Spleen (tissue), 11 donors: ENCODE data around the gene ZSCAN18. TPM values are rescaled to one million over a fixed set of nuclear protein-coding genes. Genes with fewer than 3 reads are reported as not detected.

Experiments used
- DNase-seq: peaks from one replicate; pipeline ENCODE4 v3.0.0-alpha.2; 2020
- H3K27ac ChIP-seq, 8 donors: fragments of 200-600 bp; sonication (generic) in 7 of 8; 1 replicate in 4 of 8; 2 replicates in 4 of 8; pipeline versions ENCODE4 v1.5.0 to v1.8.0; 2016 to 2021; ENCODE audit warnings: inconsistent platforms in 4 of 8, mild to moderate bottlenecking in 4 of 8, moderate library complexity in 1 of 8
- H3K27me3 ChIP-seq, 7 donors: fragments of 200-600 bp; sonication (generic) in 6 of 7; replicated peaks in 1 of 7; 1 replicate in 4 of 7; 2 replicates in 3 of 7; pipeline versions ENCODE4 v1.5.0 to v1.8.0; 2016 to 2021; ENCODE audit warnings: inconsistent platforms in 3 of 7, mild to moderate bottlenecking in 1 of 7
- H3K36me3 ChIP-seq, 6 donors: fragments of 200-600 bp; sonication (generic) in 5 of 6; 1 replicate in 4 of 6; 2 replicates in 2 of 6; pipeline versions ENCODE4 v1.5.0 to v1.8.0; 2016 to 2021; ENCODE audit warnings: inconsistent platforms in 2 of 6
- H3K4me1 ChIP-seq, 6 donors: fragments of 200-600 bp; sonication (generic) in 5 of 6; 1 replicate in 3 of 6; 2 replicates in 3 of 6; pipeline versions ENCODE4 v1.5.0 to v1.8.0; 2016 to 2021; ENCODE audit warnings: inconsistent platforms in 3 of 6
- H3K4me3 ChIP-seq, 8 donors: fragments of 200-600 bp; sonication (generic) in 7 of 8; 1 replicate in 4 of 8; 2 replicates in 4 of 8; pipeline versions ENCODE4 v1.5.0 to v1.8.0; 2016 to 2021; ENCODE audit warnings: inconsistent platforms in 4 of 8, mild to moderate bottlenecking in 4 of 8, moderate library complexity in 2 of 8
- H3K9me3 ChIP-seq, 8 donors: fragments of 200-600 bp; sonication (generic) in 7 of 8; 1 replicate in 4 of 8; 2 replicates in 4 of 8; pipeline versions ENCODE4 v1.5.0 to v1.8.0; 2016 to 2021; ENCODE audit warnings: inconsistent platforms in 4 of 8
- CTCF ChIP-seq, 11 experiments: fragments of 200-600 bp in 7 of 11; fragments of 450-650 bp in 4 of 11; sonication (generic) in 4 of 11; IDR thresholded peaks in 8 of 11; conservative IDR thresholded peaks in 3 of 11; 1 replicate in 7 of 11; 2 replicates in 4 of 11; pipeline versions ENCODE4 v1.4.0 to v1.8.0; 2016 to 2021; ENCODE audit warnings: antibody characterized with exemption in 11 of 11, inconsistent platforms in 4 of 11, mild to moderate bottlenecking in 1 of 11
- POLR2A ChIP-seq, 3 donors: fragments of 450-650 bp; IDR thresholded peaks; one replicate each; pipeline ENCODE4 v1.5.1; 2017; ENCODE audit warnings: antibody characterized with exemption in 3 of 3, mild to moderate bottlenecking in 1 of 3
- POLR2AphosphoS5 ChIP-seq, 3 donors: sonication (generic); formaldehyde crosslinking; IDR thresholded peaks; one replicate each; pipeline ENCODE4 v1.5.1; 2017; ENCODE audit warnings: antibody characterized with exemption in 3 of 3
- WGBS, 5 donors: extraction: QIAGEN DNeasy Blood & Tissue Kit in 3 of 5; methylation state at CpG; one replicate each; pipeline versions ENCODE4 v1.1.5 to v1.1.7; 2013 to 2018; 5-methylcytosine and 5-hydroxymethylcytosine counted together
- intact Hi-C: fragments of 100-400 bp; cut with DNase I; formaldehyde crosslinking; loops from one replicate; pipeline ENCODE4 v1.15.0; 2023; ENCODE audit warnings: low total_unique reads
- polyA plus RNA-seq, 3 donors: library from polyadenylated mRNA; stranded (reverse); fragments of 200-250 nt; gene quantifications; one replicate each; pipeline ENCODE4 v1.2.1, GENCODE V29; 2013
- total RNA-seq, 7 donors: library from RNA; depleted of rRNA in 3 of 7; stranded (reverse); fragments of >200 nt in 3 of 7; fragmentation: NEBNext Ultra II Directional in 4 of 7; extraction: Animal tissue kit (Norgen Biotek cat#: 25700) in 4 of 7; gene quantifications; one replicate each; pipeline versions ENCODE4 v1.1.0 to v1.2.1, GENCODE V29; 2016 to 2021
- donor health status: healthy with polysubstance abuse.
- donor health status: DM: no; HTN: no; CAD: no; lungs with moderate emphysema.
- donor health status: DM: no; HTN: no; CAD: no.
- donor health status: Bipolar disorder and iron deficiency.
- donor health status: healthy.
- donor health status: DM: no; HTN: no; CAD: no.
- donor health status: DM: yes; HTN: yes; CAD: no.

Gene ZSCAN18
- total and polyA plus RNA-seq, 10 donors, result 39.8 to 71.7 (median 57.2) TPM

- no peaks in the 10 kb centered on the region for H3K4me1 ChIP-seq
- WGBS, 5 donors, result 20 to 33% (median 23%) methylated on average over 8 of the region's 8 CpGs
- no peak overlapping the region for H3K4me3 ChIP-seq
- TF ChIP-seq CTCF (IDR thresholded peaks at IDR 0.05 in 8 of 11, conservative IDR thresholded peaks at IDR 0.05 in 3 of 11) (no peak), POLR2AphosphoS5 (IDR thresholded peaks at IDR 0.05) (no peak), POLR2A (IDR thresholded peaks at IDR 0.05) (no peak)
- no peak overlapping the region for H3K27ac ChIP-seq
- H3K9me3 ChIP-seq, result peaks cover 0 to 100% (median 89%) of the 10 kb centered on the region in 8 donors
- no peak for DNase-seq
- no peaks in the 10 kb centered on the region for H3K36me3 ChIP-seq
- intact Hi-C loops, result no loop called here
- H3K27me3 ChIP-seq, result peaks cover 0 to 52% (median 13%) of the 10 kb centered on the region in 7 donors
These were observed 59.3 kb downstream of the ZSCAN18 start for GRCh38 chr19:58038688-58039204.

- no peak for DNase-seq
These were observed 59.9 kb downstream of the ZSCAN18 start for GRCh38 chr19:58037927-58038687.

GRCh38 chr19:58035863-58036262 is 62.2 kb downstream of the ZSCAN18 start:
- WGBS, 5 donors, result 76 to 89% (median 77%) methylated on average over 8 of the region's 8 CpGs
- Histone ChIP-seq H3K27me3 (peaks cover 0 to 61% (median 19%) of the 10 kb centered on the region in 7 donors), H3K4me3 (no peak overlapping the region), H3K4me1 (peaks cover 0 to 6% (median 0%) of the 10 kb centered on the region in 6 donors), H3K9me3 (peaks cover 0 to 99% (median 79%) of the 10 kb centered on the region in 8 donors), H3K36me3 (no peaks in the 10 kb centered on the region), H3K27ac (no peak overlapping the region)
- DNase-seq, result no peak
- intact Hi-C loops, result no loop called here
- no peak for TF ChIP-seq POLR2A (IDR thresholded peaks at IDR 0.05)
- no peak for TF ChIP-seq CTCF (IDR thresholded peaks at IDR 0.05 in 8 of 11, conservative IDR thresholded peaks at IDR 0.05 in 3 of 11)
- TF ChIP-seq POLR2AphosphoS5 (IDR thresholded peaks at IDR 0.05), result no peak

More at GRCh38 chr19:58037927-58038687, 59.9 kb downstream of the ZSCAN18 start:
- Histone ChIP-seq H3K4me3 (no peak overlapping the region), H3K27ac (no peak overlapping the region), H3K27me3 (peaks cover 0 to 58% (median 19%) of the 10 kb centered on the region in 7 donors), H3K36me3 (no peaks in the 10 kb centered on the region), H3K9me3 (peaks cover 0 to 100% (median 89%) of the 10 kb centered on the region in 8 donors), H3K4me1 (peaks cover 0 to 6% (median 0%) of the 10 kb centered on the region in 6 donors)
- intact Hi-C loops, result no loop called here
- 23 to 52% (median 29%) methylated on average over 24 to 44 of the region's 44 CpGs for WGBS, 5 donors
- TF ChIP-seq POLR2AphosphoS5 (IDR thresholded peaks at IDR 0.05) (no peak), POLR2A (IDR thresholded peaks at IDR 0.05) (no peak), CTCF (IDR thresholded peaks at IDR 0.05 in 8 of 11, conservative IDR thresholded peaks at IDR 0.05 in 3 of 11) (no peak)

GRCh38 chr19:58034477-58034793 is 63.6 kb downstream of the ZSCAN18 start:
- 6 to 18% (median 11%) methylated on average over 20 of the region's 20 CpGs for WGBS, 5 donors
- no peak for DNase-seq
- TF ChIP-seq POLR2AphosphoS5 (IDR thresholded peaks at IDR 0.05), result no peak
- no peak for TF ChIP-seq CTCF (IDR thresholded peaks at IDR 0.05 in 8 of 11, conservative IDR thresholded peaks at IDR 0.05 in 3 of 11)
- no peak for TF ChIP-seq POLR2A (IDR thresholded peaks at IDR 0.05)
- Histone ChIP-seq H3K27ac (peak overlapping the region in 1 of 8 donors; percentile 34), H3K4me3 (peak overlapping the region in 6 of 8 donors; percentile 16 to 66 (median 41)), H3K27me3 (peaks cover 0 to 61% (median 19%) of the 10 kb centered on the region in 7 donors), H3K36me3 (no peaks in the 10 kb centered on the region), H3K4me1 (peaks cover 0 to 6% (median 0%) of the 10 kb centered on the region in 6 donors), H3K9me3 (peaks cover 0 to 99% (median 74%) of the 10 kb centered on the region in 8 donors)
- intact Hi-C loops, result no loop called here
